GM06990 (cell line): ENCODE measurements around the gene TLX2.
"Not testable (repeated sequence)": the region's sequence is repeated elsewhere in the genome, so short reads cannot be mapped to it uniquely, and the experiment has no call there.

Experiments used
- DNase-seq: peaks from one replicate; pipeline ENCODE4 v3.0.0-alpha.2; 2011; ENCODE audit not compliant: insufficient read length; ENCODE audit errors: extremely low read depth
- H3K27me3 ChIP-seq: replicated peaks from 2 replicates; pipeline ENCODE4 v1.6.0; 2011; ENCODE audit warnings: low read length; ENCODE audit not compliant: control insufficient read depth, insufficient read depth
- H3K36me3 ChIP-seq: 2 replicates; pipeline ENCODE4 v1.5.1; 2011; ENCODE audit warnings: low read length; ENCODE audit not compliant: control insufficient read depth, insufficient read depth
- H3K4me3 ChIP-seq: replicated peaks from 2 replicates; pipeline ENCODE4 v1.5.1; 2011; ENCODE audit warnings: low read depth, mild to moderate bottlenecking, control low read depth, low read length
- TF ChIP-seq, protein P1 (sequence below): IDR thresholded peaks from 2 replicates; pipeline ENCODE4 v1.5.1; 2011; ENCODE audit warnings: low read length, control low read depth, mild to moderate bottlenecking, inconsistent platforms; ENCODE audit not compliant: insufficient read depth, poor library complexity, severe bottlenecking

TLX2 gene

DNA sequence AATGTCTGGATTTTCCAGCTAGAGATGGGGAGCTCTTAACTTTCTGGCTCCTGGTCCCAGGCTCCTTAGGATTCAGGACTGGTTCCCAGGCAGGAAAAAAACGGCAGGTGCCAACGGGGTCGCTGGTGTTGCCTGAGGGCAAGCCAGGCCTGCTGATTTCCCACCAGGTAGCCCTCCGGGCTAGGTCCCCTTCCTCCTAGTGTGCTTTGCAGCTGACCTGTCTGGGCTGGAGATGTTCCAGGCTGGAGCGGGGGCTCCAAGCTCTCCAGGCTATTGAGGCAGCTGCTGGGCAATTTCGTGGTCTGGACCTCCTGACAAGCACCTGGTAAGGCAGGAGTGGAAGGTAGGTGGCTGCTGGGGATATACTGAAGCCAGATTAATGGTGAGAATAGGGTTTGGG is 39.8 kb upstream of the TLX2 start:
- Histone ChIP-seq H3K27me3 (no peaks in the 10 kb centered on the region), H3K4me3 (no peak overlapping the region), H3K36me3 (peaks cover 8% of the 10 kb centered on the region)
- DNase-seq, result no peak
- TF ChIP-seq, protein P1, sequence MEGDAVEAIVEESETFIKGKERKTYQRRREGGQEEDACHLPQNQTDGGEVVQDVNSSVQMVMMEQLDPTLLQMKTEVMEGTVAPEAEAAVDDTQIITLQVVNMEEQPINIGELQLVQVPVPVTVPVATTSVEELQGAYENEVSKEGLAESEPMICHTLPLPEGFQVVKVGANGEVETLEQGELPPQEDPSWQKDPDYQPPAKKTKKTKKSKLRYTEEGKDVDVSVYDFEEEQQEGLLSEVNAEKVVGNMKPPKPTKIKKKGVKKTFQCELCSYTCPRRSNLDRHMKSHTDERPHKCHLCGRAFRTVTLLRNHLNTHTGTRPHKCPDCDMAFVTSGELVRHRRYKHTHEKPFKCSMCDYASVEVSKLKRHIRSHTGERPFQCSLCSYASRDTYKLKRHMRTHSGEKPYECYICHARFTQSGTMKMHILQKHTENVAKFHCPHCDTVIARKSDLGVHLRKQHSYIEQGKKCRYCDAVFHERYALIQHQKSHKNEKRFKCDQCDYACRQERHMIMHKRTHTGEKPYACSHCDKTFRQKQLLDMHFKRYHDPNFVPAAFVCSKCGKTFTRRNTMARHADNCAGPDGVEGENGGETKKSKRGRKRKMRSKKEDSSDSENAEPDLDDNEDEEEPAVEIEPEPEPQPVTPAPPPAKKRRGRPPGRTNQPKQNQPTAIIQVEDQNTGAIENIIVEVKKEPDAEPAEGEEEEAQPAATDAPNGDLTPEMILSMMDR, result no peak

DNA sequence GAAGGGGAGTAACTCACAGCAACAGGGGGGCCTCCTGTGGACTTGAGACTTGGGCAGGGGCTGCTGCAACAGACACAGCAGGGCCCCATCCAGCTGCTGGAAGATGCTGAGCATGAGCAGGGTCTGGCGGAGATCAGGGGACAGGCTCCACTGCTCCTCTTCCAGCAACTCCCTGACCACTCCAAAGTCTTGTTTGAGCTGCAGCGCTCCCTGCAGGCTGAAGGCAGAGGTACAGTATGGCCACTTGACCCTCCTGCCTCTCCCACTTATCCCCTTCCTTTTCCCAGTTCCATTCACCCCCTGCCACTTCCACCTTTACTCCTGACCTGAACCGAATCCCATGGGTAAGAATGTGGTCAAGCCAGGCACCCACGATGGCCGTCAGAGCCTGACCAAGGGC is 39.4 kb upstream of the TLX2 start:
- DNase-seq, result no peak
- Histone ChIP-seq H3K4me3 (no peak overlapping the region), H3K36me3 (peaks cover 8% of the 10 kb centered on the region), H3K27me3 (no peaks in the 10 kb centered on the region)
- TF ChIP-seq, protein P1, result peak; percentile 29

DNA sequence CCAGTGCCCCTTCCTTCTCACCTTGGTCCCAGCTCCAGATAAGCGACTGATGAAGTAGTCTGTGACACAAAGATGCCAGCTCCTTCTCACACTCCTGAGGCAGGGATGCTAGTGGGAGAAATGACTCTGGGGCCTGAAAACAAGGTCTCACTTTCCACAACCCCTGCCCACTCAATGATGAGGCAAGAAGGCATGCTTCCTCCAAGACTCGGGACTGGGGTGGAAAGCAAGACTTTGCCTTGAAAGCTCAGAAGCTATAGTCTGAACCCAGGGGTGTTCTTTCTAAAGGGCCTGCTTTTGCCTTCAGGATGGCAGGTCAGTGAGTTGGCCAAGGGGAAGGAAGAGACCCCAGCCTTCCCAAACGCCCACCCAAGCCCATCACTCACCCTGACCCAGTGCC is 32.8 kb upstream of the TLX2 start:
- Histone ChIP-seq H3K27me3 (no peaks in the 10 kb centered on the region), H3K4me3 (peak overlapping the region; percentile 94), H3K36me3 (peaks cover 4% of the 10 kb centered on the region)
- DNase-seq, result no peak
- TF ChIP-seq, protein P1, result no peak

DNA sequence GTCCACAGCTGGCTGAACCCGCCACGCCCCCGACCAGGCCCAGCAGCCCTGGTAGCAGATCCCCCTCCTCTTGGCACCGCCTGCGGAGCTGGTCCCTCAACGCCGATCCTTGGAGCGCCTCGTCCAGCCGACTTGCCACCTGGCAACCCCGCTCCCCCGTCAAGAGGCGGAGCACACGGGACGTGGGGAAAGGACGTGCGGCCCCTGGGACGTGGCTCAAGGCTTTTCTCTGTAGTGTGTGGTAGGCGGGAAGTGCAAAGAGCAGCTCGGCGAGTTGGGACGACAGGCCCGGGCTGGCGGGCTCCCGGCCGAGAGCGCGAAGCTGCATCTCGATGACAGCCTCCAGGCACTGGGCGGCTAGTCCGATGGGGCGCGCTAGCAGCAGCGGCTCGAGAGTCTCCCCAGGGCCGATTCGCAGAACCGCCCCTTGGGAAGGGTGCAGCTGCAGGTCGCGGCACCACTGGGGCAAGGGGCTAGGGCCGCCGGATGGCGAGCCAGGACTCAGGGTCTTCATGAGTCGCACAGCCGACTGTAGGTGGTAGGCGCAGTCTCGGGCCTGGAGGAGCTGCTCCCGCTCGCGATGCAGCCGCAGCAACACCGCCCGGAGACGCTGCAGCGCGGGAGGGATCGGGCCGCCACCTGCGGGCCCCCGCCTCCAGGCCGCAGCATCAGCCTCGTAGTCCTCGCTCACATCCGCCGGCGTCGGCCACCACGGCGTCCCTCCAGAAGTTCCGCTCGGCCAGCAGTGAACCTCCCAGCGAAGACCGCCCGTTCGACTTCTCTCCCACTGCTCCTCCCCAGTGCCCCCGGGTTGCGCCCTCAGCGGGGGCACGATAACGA is 32.1 kb upstream of the TLX2 start:
- DNase-seq, result peak; percentile 85
- Histone ChIP-seq H3K27me3 (no peaks in the 10 kb centered on the region), H3K4me3 (peak overlapping the region; percentile 94), H3K36me3 (peaks cover 4% of the 10 kb centered on the region)
- TF ChIP-seq, protein P1, result no peak

DNA sequence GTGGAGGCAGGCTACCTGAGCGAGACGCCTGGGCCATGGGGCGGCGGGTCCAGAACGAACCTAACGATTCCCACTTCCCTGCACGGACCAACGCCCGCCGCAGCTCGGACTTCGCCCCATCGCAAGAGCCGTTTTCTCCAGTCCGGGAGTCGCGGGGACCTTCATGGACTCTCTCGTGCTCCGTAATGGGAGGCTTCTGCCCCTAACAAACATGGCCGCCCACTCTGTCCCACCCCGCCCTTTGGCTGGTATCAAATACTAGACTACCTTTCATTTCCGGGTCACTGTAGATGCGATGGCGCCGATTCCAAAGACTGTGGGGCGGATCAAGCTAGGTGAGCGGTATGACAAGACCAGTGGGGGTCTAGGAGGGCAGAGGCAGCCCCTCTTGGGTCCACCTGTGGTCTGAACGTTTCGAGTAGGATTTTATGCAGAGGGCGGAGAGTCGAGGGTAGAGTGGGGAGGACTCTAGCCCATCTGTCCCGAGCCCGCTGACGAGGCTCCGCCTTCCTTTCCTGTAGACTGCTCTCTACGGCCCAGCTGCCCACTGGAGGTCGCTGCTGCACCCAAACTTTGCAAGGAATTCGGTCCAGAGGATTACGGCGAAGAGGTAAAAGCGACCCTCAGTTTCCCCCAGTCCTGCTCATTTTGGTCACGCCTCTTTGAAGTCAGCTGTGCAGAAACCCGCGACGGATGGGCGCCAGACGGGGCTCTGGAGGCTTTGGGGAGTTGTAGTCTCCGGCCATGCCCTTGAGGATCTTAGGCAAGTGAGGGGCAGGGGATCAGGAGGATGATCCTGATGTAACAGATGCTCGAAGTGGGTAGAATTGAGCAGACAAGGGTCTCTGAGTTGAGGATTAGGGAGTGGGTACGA is 31.2 kb upstream of the TLX2 start, which contains the start of the genes CCDC142 and TTC31:
Gene CCDC142 (minus strand): TSS at position 198 of the 874 bp plus-strand sequence. CDS start 161 bp downstream, at position 37.
Gene TTC31 (plus strand): TSS at position 281 of the 874 bp plus-strand sequence. CDS start 15 bp downstream, at position 296.
- Histone ChIP-seq H3K36me3 (peaks cover 2% of the 10 kb centered on the region), H3K27me3 (no peaks in the 10 kb centered on the region), H3K4me3 (peak within 1 kb of the TSS; percentile 94)
- TF ChIP-seq, protein P1, result peak; percentile 89
- DNase-seq, result peak; percentile 90

DNA sequence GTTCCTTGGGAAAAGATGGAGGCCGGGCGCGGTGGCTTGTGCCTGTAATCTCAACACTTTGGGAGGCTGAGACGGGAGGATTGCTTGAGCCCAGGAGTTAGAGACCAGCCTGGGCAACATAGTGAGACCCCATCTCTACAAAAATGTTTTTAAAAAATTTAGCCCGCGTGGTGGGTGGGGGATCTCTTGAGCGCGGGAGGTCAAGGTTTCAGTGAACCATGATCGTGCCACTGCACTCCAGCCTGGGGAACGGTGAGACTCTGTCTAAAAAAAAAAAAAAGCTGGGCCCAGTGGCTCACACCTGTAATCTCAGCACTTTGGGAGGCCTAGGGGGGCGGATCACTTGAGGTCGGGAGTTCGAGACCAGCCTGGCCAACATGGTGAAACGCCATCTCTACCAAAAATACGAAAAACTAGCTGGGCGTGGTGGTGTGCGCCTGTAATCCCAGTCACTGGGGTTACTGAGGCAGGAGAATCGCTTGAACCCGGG is 30.5 kb upstream of the TLX2 start:
- H3K4me3 ChIP-seq, result peak overlapping the region; percentile 94
- DNase-seq, H3K27me3 ChIP-seq, H3K36me3 ChIP-seq: not testable (repeated sequence)
